Ovary (tissue), 3 donors: ENCODE measurements around the gene DENND5B.

ENCODE experiments used
- EP300 ChIP-seq: sonication (generic); formaldehyde crosslinking; IDR thresholded peaks from one replicate; pipeline ENCODE4 v1.6.1; 2017; ENCODE audit warnings: antibody characterized with exemption
- TF ChIP-seq, protein P1 (sequence below), 3 donors: fragments of 450-650 bp in 2 of 3; fragments of 200-600 bp in 1 of 3; IDR thresholded peaks; one replicate each; pipeline versions ENCODE4 v1.5.1 to v1.8.0; 2016 to 2022; ENCODE audit warnings: antibody characterized with exemption in 3 of 3, mild to moderate bottlenecking in 1 of 3
- donor health status: DM: no; HTN: no; CAD: no.

DNA sequence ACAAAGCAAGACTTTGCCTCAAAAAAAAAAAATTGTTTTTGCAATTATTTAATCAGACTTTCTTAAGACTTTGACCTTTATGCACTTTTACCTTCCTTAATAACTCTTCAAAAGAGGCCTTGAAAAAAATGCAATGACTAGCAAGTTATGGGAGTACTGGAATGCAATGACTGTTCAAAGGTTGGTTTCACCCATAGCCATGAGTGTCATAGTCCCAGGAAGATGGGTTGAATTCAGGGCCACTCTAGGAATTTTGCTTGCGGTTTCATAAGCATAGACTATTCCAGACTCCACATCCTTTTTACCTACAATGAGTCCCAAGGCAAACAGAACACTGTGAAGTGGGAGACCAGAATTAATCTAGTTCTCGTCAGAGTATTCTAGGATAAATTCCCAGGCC is 29.4 kb upstream of the DENND5B start:
- TF ChIP-seq, protein P1, sequence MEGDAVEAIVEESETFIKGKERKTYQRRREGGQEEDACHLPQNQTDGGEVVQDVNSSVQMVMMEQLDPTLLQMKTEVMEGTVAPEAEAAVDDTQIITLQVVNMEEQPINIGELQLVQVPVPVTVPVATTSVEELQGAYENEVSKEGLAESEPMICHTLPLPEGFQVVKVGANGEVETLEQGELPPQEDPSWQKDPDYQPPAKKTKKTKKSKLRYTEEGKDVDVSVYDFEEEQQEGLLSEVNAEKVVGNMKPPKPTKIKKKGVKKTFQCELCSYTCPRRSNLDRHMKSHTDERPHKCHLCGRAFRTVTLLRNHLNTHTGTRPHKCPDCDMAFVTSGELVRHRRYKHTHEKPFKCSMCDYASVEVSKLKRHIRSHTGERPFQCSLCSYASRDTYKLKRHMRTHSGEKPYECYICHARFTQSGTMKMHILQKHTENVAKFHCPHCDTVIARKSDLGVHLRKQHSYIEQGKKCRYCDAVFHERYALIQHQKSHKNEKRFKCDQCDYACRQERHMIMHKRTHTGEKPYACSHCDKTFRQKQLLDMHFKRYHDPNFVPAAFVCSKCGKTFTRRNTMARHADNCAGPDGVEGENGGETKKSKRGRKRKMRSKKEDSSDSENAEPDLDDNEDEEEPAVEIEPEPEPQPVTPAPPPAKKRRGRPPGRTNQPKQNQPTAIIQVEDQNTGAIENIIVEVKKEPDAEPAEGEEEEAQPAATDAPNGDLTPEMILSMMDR (IDR thresholded peaks at IDR 0.05), result no peak
- no peak for TF ChIP-seq EP300
